Dedifferentiated amniotic fluid mesenchymal stem cell (primary cell): Measurements from ENCODE around the gene EPHA2.
A peak's percentile ranks its signal among the peaks of the same experiment; 100 is the strongest.

ENCODE experiments used
- DNase-seq: peaks from one replicate; pipeline ENCODE4 v3.0.0-alpha.2; 2016; ENCODE audit errors: extremely low spot score

EPHA2 gene

DNA sequence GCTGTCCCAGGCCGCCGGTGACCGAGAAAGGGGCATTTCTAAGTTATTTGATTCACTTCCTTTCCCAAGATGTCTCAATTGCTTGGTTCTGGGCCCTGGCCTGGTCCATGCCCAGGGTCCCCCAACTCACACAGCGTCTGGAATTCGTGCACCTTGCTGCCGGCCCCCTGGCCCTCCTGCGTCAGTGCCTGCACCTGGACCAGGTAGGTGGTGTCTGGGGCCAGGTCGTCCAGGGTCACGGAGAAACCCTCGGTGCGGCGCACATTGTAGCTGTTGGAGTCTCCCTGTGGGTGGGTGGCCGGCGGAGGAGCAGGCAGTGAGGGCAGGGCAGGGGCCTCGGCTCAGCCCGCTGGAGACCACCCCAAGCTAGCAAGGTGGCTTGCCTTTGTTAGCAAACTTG is 21.0 kb downstream of the EPHA2 start:
- no peak for DNase-seq

DNA sequence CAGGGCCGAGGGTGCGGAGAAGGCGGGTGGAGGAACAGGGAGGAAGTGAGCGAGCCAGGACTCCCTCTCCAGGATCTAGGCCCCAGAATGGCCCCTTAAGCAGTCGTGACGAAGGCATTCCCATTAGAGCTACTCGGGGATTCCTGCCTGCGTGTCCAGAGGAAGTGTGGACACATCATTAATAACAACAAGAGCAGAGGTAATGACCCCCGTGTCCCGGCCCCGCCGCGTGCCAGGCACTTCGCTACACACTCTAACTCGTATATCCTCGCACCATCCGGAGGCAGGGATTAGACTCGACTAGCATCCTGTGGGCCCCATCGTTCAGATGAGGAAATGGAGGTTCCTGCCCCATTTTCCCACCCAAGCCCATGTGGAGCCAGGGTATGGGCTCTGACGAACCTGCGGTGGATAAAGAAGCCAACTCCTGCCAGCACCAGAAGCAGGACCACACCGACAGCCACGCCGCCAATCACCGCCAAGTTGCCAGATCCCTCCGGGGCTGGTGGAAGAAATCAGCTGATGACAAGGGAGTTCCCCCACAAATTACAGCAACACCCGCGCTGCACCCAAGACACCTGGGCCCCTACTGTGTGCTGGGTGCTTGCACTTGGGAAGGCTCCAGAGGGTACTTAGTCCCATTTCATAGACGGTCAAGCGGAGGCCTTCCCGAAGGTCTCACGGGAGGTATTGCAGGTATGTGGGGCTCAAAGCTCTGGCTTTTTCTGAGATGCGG is 21.6 kb downstream of the EPHA2 start:
- DNase-seq: no peak

DNA sequence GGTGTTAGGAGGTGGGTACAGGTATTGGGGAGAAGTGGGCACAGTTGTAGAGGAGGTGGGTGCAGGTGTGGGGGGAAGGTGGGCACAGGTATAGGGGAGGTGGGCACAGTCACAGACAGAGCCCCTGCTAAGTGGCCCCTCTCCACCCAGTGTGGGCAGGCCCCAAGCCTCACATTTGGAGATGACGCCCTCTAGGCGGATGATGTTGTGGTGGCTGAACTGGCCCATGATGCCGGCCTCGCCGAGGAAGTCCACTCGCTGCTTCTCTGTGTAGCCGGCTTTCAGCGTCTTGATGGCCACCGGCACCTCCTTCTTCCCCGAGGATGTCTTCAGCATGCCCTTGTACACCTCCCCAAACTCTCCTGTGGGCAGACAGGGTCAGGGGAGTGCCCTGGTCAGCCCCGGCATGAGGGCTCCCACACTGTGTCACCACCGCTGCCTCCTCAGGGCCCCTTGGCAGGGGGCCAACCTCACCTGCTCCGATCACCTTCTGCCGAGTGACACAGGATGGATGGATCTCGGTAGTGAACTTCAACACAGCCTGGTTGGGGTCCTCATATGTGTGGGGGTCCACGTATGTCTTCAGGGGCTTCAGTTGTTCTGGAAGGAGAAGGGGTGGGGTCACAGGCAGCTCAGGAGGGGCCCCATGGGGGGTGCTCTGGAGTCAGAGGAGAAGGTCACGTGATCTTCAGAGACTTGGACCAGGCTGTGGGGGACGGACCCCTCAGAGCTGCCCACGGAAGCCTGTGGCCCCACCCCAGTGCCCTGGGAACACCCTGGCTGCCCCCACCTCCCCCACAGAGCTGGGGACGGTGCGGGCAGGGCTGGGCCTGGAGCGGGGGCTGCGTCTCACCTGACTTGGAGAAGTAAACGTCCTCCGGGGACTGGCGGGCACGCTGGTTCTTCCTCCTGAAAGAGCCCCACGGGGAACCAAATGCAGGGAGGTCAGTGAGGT is 22.6 kb downstream of the EPHA2 start:
- no peak for DNase-seq

DNA sequence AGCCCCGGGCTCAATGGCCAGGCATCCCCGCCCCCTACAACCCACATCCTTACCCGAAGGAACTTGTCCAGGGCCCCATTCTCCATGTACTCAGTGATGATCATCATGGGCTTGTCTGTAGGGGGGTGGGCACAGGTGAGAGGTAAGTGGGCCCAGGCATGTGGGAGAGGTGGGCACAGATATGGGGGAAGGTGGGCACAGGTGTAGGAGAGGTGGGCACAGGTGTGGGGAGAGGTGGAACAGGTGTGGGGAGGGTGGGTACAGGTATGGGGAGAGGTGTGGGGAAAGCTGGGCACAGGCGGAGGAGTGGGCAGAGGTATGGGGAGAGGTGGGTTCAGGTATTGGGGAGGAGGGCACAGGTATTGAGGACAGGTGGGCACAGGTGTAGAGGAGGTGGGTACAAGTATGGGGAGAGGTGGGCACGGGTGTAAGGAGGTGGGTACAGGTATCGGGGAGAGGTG is 23.5 kb downstream of the EPHA2 start:
- no peak for DNase-seq

DNA sequence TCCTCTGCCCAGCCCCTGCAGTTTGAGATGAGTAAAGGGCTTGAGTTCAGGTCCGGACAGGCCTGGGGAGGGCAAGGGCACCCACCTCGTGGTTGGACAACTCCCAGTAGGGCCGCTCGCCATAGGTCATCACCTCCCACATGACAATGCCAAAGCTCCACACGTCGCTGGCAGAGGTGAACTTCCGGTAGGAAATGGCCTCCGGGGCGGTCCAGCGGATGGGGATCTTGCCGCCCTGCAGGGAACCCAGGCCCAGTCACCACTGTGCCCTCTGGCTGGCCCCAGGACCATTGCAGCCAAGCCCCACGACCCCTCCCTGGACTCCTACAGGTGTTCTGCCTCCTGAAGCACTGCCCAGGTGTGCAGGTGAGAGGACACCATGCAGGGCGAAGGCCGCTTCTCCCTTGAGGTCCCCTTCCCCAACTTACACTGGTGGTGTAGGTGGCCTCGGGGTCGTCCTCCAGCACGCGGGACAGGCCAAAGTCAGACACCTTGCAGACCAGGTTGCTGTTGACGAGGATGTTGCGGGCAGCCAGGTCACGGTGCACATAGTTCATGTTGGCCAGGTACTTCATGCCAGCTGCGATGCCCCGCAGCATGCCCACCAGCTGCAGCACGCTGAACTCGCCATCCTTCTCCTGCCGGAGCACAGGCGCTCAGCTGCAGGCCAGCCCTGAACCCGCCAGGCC is 24.1 kb downstream of the EPHA2 start:
- no peak for DNase-seq

DNA sequence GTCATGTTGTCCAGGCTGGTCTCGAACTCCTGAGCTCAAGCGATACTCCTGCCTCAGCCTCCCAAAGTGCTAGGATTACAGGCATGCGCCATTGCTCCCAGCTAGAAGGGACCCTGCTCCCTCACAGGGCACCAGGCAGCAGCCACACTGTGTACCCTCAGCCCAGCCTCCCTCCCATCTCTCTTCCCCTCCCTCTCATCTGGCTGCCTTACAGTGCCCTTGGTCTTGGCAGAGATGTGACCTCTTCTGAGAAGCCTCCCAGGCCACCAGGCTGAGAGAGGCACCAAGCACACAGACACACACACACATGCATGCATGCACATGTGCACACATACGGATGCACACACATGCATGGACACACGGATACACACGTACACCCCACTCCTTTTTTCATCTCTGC is 25.0 kb downstream of the EPHA2 start:
- DNase-seq: no peak

DNA sequence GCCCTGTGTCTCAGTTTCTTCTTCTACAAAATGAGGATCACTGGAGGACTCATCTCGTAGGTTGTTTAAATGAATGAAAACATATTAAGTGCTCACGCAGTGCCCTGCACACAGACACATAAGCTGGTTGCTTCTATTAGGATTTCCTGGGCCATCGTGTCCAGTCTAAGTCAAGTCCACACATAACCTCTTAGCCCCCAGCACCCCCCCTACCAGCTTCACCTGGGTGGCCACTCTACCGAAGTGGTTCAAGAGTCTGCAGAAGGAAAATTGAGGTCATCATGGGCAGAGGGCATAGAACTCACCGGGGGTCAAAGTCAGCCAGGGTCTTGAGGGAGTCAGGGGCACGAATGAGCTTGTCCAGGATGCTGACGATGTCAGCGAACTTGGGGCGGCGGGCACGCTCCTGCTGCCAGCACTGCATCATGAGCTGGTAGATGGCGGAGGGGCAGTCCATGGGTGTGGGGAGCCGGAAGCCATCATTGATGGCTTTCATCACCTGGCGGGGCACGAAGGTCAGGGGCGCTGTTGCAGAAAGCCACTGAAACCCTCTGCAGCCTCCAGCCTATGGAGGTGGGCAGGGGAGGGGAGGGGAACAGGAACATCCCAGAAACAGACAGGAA is 25.8 kb downstream of the EPHA2 start:
- DNase-seq: no peak

DNA sequence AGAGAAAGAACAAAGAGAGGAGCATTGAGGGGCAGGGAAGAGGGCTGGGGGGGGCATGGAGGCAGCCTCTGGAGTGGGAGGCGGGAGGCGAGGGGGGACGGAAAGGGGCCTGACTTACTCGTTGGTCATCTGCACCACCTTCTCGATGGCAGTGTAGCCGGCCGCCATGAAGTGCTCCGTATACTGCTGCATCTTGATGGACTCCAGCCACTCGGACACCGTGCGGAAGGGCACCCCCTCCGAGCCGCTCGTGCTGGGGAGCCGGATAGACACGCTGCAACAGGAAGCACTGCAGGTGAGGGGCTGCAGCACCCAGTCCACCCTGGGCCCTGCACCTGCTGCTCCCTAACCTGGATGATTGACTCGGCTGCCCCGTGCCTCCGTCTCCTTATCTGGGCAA is 26.6 kb downstream of the EPHA2 start:
- no peak for DNase-seq

DNA sequence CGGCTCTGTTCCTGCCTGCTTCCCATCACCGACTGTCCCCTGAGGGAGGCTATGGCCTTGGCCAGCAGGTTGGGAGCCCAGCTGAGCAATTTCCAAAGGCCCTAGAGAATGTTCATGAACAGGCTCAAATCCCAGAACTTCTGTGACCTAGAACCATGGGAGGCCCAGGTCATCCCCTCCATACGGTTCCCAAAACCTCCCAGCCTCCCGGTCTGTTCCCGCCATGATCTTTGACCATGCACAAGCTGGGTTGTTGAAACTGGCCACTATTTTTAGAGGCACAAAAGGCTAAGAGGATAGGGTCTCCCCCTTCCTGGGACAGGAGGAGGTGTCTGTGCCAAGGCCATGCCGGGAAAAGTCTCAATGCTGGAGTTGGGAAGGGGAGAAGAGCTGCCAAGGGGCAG is 27.5 kb downstream of the EPHA2 start:
- no peak for DNase-seq

DNA sequence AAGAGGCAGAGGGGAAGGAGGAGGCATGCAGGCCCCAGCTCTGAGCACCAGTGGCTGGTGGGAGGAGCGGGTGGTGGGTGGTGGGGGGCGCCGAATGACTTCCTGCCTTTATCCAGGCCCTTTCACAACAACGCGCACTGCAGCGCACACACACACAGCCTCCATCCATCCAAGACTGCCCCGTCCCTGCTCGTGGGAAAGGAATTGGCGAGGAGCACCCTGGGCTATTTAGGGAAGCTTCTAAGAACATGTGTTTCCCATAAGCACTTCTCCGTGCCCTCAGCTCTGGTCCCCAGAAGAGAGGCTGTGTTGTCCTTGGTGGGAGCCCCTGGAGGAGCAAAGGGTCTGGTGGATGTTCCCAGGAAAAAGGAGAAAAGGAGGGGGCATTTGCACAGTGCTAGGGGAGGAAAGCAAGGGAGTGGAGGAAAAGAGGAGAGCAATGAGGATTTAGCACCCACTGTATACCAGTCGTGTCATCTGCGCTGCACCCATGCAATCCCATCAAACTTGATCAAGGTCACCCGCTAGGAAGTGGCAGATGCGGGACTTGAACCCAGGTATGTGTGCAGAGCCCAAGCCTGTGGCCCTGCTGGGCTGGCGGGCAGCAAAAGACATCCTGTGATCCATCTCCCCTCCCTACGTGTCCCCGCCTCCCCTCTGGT is 28.1 kb downstream of the EPHA2 start:
- DNase-seq: no peak

DNA sequence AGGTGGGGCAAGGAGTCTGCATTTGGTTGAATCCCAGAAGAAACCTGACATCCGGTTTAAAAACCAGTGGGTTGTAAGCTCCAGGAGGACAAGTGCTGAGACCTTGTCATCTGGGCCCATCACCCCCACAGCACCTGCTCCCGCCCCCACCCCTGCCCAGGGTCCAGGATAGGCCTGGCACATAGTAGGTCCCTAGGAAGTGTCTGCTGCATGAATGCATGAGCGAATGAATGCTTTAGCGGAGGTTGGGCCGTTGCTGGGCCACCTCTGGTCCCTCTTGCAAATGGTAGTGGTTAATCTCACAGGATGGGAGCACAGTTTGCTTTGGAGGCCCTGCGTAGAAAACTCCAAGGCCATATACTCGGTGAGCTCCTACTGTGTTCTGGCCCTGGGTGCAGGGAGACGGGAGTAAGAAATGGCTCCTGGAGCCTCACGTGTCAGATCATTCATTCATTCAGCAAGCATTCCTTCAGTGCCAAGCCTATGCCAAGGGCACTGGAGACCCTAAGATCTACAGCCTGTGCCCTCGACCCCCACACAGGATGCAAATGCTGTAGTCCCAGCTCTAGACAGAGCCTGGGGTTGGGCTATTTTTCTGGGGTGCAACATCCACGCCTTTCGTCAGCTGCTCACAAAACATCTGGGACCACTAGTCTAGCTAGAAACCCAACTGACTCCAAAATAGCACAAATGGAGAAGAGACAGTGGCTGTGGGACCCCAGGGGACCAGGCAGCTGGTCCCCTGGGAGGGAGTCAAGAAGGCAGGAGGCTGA is 28.9 kb downstream of the EPHA2 start:
- no peak for DNase-seq

DNA sequence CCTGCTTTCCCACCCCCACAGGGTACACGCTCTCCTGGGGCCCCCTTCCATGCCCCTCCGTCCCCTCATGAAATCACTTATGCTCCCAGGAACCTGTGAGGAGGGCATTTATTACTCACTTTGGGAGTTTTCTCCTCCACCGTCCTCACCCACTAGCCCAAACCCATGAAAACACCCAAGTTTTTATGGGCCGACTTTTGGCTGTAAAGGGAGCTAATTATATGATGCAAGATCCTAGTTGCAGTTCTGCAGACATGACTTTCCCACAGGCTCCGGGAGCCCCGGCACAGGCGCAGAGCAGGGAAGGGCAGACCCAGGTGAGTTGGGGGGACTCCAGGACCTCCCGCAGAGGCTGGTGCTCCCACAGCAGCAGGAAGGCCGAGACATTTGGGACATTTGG is 29.7 kb downstream of the EPHA2 start:
- no peak for DNase-seq

DNA sequence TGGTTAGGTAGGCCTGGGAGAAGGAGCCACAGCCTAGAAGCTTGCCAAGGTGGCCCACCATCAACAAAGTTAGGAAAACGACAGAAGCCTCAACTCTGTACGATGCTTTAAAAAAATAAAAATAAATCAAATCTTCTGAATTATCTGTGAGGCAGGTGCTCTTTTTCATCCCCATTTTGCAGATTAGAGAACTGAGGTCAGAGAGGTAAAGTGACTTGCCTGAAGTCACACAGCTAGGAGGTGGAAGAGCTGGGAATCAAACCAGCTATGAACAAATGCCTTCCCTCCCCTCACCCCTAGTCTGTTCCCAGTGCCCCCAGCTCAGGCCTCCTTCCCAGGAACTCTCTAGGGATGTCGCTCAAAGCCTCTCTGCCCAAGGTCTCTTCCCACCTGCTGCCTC is 30.4 kb downstream of the EPHA2 start:
- DNase-seq: no peak

DNA sequence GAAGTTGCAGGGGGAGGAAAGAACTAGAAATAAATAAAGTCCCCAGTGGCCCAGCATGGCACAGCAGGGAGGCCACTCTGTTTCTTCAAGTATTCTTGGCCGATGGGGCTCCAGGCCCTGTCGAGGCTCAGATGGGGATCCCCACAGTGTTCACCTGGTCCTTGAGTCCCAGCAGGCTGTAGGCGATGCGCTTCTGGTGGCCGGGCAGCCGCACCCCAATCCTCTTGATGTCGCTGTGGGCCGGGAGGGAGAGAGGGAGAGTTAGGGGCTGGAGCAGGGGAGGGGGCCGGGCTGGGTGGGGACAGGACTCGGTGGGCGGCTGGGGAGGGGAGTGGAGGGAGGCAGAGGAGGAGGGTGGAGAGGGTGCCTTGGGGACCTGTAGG is 30.8 kb downstream of the EPHA2 start:
- no peak for DNase-seq

DNA sequence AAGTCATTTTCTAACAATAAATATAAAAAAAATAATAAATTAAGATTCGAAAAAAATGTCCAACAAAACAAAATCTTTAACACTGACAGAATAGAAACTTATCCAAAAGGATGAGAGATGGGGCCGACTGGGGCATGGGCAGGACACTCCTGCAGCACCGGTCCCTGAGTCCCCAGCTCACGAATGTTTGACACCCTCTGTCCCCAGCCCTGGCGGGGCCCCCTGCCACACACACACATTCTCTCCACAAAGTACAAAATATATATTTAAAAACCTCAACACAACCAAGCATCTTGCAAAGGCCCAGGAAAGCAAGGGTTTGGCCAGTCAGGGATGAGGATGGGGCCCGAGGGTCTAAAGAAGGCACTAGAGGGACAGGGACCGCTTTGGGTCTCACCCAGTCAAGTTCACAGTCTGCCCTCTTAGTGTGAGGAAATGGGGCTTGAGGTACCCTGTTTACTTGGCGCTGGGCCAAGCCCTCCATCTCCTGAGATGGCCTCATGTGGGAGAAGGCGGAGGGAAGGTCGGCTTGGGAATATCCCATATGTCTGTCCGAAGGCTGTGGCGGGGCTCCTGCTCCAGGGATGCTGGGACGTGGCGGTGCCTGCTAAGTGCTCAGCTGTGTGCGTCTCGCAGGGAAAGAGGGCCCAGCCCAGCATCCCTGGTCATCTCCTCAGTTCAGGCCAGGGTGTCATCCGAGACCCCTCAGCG is 31.3 kb downstream of the EPHA2 start:
- DNase-seq: no peak

DNA sequence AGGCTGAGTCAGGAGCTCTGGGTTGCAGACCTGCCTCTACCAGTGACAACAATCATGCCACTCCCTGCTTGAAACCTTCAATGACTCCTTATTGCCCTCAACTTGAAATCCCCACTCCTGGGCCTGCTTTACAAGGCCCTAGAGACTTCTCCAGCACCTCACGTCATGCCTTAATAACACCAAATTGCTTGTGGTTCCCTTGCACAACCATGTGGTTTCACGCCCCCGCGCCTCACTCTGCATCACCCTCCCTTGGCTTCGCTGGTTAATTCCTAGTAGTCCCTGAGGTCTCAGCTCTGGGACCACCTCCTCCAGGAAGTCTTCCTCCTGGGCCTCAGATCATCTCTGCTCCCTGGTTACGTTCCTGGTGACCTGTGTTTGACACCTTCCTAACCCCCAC is 33.0 kb downstream of the EPHA2 start:
- peak; percentile 54 for DNase-seq

DNA sequence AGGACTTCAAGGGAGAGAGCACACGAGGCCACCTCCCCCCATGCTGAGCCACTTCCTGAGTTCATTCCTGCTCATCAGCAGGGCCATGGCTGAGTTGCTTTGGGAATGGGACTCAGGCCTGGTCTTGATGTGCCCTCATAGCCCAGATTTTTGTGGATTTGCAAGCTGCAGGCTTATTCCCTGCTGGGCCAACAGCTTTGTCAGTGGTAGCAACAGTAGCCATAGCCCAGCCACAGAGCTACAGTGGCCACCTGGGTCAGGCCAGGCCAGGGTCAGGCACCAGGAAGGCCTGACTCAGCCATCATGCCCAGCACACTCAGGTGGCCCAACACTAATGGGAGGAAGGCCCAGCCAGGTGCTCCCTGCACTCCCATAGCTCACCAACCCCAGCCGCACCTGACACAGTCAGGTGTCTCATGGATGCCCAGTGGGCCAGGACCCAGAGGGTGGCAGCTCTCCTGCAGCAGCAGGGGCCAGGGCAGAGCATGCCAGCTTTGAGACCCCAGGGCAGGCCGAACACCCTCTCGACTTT is 33.5 kb downstream of the EPHA2 start:
- DNase-seq: no peak

DNA sequence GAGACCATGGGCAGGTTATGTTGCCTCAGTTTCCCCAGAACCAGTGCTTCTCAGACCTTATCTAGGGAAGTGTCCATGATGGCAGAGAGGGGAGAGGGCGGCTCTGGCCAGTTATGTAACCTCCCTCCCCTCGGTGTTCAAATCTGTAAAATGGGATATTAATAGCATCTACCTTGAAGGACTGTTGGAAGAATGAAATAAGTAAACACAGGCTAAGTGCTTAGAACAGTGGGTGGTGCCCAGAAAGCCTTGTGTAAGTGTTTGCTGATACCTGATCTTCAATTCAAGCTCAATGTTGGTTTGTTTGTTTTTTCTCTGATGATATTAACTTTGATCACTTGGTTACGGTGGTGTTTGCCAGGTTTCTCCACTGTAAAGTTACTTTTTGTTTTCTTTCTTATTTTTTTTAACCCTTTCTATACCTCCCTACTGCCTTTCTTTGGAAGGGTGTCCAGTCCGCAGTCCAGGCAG is 34.9 kb downstream of the EPHA2 start:
- DNase-seq: no peak

DNA sequence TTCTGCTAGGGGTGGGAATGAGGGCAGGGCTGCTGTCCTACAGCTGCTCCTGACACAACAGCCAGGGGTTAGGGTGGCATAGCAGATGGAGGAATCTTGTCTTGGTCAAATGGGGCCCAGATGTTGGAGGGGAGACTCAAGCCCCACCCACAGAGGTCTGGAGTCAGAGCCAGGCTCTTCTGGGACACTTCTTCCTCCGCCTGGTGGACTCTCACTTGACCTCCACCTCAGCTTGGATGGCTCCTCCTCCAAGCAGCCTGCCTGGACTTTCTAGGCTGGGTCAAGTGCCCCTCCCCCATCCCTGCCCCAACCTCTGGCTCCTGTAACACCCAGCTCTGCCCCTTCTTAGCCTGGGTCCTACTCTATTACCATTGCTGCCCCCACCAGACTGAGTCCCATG is 35.5 kb downstream of the EPHA2 start:
- no peak for DNase-seq

DNA sequence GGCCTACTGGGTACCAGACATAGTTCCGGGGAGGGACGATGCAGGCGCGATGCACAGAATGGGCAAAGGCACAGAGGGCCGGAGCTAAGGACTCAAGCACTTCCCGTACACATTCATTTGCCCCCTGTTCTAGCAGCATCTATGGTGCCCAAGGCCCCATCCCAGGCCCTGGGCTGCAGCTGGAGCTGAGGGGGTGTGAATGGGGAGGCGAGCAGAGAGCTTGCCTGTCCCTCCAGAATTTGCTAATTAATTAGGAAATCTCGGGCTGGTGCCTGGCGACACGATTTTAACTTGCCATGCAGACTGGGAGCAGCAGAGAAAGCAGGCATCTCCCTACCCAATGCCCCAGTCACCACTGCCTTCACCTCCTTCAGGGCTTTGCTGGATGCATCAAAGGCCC is 35.9 kb downstream of the EPHA2 start:
- DNase-seq: no peak
